H9 (cell line): Measurements from ENCODE around the gene INPP4A. TPM values are rescaled to one million over a fixed set of nuclear protein-coding genes. Genes with fewer than 3 reads are reported as not detected.
A peak's percentile ranks its signal among the peaks of the same experiment; 100 is the strongest.

ENCODE experiments used
- DNase-seq: peaks from one replicate; pipeline ENCODE4 v3.0.0-alpha.2; 2017
- H2AFZ ChIP-seq: one replicate; pipeline ENCODE4 v1.6.1; 2013; ENCODE audit warnings: mild to moderate bottlenecking, low read length, control low read depth, moderate library complexity
- H2AK5ac ChIP-seq: 2 replicates; pipeline ENCODE4 v1.6.1; 2013; ENCODE audit warnings: low read length, control low read depth, mixed read lengths; ENCODE audit not compliant: insufficient read length
- H2BK120ac ChIP-seq: one replicate; pipeline ENCODE4 v1.6.1; 2013; ENCODE audit warnings: low read depth, mild to moderate bottlenecking, low read length, control low read depth, inconsistent platforms; ENCODE audit not compliant: poor library complexity, severe bottlenecking
- H2BK12ac ChIP-seq: 2 replicates; pipeline ENCODE4 v1.6.1; 2013; ENCODE audit warnings: low read length, control low read depth, mixed read lengths, low read depth; ENCODE audit not compliant: insufficient read length
- H2BK15ac ChIP-seq: 2 replicates; pipeline ENCODE4 v1.6.1; 2013; ENCODE audit warnings: low read depth, low read length, control low read depth
- H2BK20ac ChIP-seq: one replicate; pipeline ENCODE4 v1.6.1; 2013; ENCODE audit warnings: low read depth, mild to moderate bottlenecking, low read length, control low read depth, inconsistent platforms; ENCODE audit not compliant: poor library complexity, severe bottlenecking
- H2BK5ac ChIP-seq: 2 replicates; pipeline ENCODE4 v1.6.1; 2013; ENCODE audit warnings: low read length, control low read depth, mixed read lengths; ENCODE audit not compliant: insufficient read length
- H3K14ac ChIP-seq: 2 replicates; pipeline ENCODE4 v1.6.1; 2013; ENCODE audit warnings: low read length, control low read depth; ENCODE audit not compliant: insufficient read depth
- H3K18ac ChIP-seq: 2 replicates; pipeline ENCODE4 v1.6.1; 2013; ENCODE audit warnings: low read depth, mild to moderate bottlenecking, mixed read lengths, low read length, control low read depth; ENCODE audit not compliant: insufficient read length
- H3K23ac ChIP-seq: 2 replicates; pipeline ENCODE4 v1.6.1; 2013; ENCODE audit warnings: low read length, control low read depth, mixed read lengths, low read depth; ENCODE audit not compliant: insufficient read length
- H3K23me2 ChIP-seq: 2 replicates; pipeline ENCODE4 v1.6.1; 2013; ENCODE audit warnings: low read depth, mild to moderate bottlenecking, mixed read lengths, low read length, control low read depth; ENCODE audit not compliant: insufficient read length, poor library complexity, severe bottlenecking
- H3K27ac ChIP-seq: 2 replicates; pipeline ENCODE4 v1.5.1; 2013; ENCODE audit warnings: low read length, control low read depth, mixed read lengths, low read depth; ENCODE audit not compliant: insufficient read length
- H3K27me3 ChIP-seq: 2 replicates; pipeline ENCODE4 v1.6.1; 2013; ENCODE audit warnings: low read length, control low read depth, inconsistent platforms; ENCODE audit not compliant: insufficient read depth
- H3K4ac ChIP-seq: 2 replicates; pipeline ENCODE4 v1.6.1; 2013; ENCODE audit warnings: low read depth, mild to moderate bottlenecking, control low read depth, inconsistent platforms, low read length, moderate library complexity
- H3K4me1 ChIP-seq: 2 replicates; pipeline ENCODE4 v1.6.1; 2013; ENCODE audit warnings: low read length, control low read depth, inconsistent platforms; ENCODE audit not compliant: insufficient read depth
- H3K4me2 ChIP-seq: 2 replicates; pipeline ENCODE4 v1.6.1; 2013; ENCODE audit warnings: low read length, control low read depth, mixed read lengths; ENCODE audit not compliant: insufficient read length, insufficient read depth
- H3K56ac ChIP-seq: 2 replicates; pipeline ENCODE4 v1.6.1; 2013; ENCODE audit warnings: low read depth, mild to moderate bottlenecking, mixed read lengths, low read length, control low read depth; ENCODE audit not compliant: insufficient read length
- H3K79me1 ChIP-seq: 2 replicates; pipeline ENCODE4 v1.6.1; 2013; ENCODE audit warnings: low read depth, mild to moderate bottlenecking, moderate library complexity, low read length, control low read depth, inconsistent platforms; ENCODE audit not compliant: insufficient read depth, poor library complexity, severe bottlenecking
- H3K79me2 ChIP-seq: 2 replicates; pipeline ENCODE4 v1.6.1; 2013; ENCODE audit warnings: low read length, control low read depth, inconsistent platforms; ENCODE audit not compliant: insufficient read depth
- H3K9ac ChIP-seq: 2 replicates; pipeline ENCODE4 v1.6.1; 2013; ENCODE audit warnings: low read length, control low read depth, mixed read lengths; ENCODE audit not compliant: insufficient read length; ENCODE audit errors: extremely low read depth
- H3K9me3 ChIP-seq: one replicate; pipeline ENCODE4 v1.6.1; 2013; ENCODE audit warnings: low read depth, low read length, inconsistent platforms; ENCODE audit not compliant: control insufficient read depth
- H3T11ph ChIP-seq: one replicate; pipeline ENCODE4 v1.6.1; 2013; ENCODE audit warnings: mild to moderate bottlenecking, low read length, control low read depth, inconsistent platforms
- H4K20me1 ChIP-seq: one replicate; pipeline ENCODE4 v1.6.1; 2013; ENCODE audit not compliant: control insufficient read depth, insufficient read length, insufficient read depth
- H4K5ac ChIP-seq: 2 replicates; pipeline ENCODE4 v1.6.1; 2013; ENCODE audit warnings: low read depth, mild to moderate bottlenecking, mixed read lengths, low read length, control low read depth; ENCODE audit not compliant: insufficient read length
- H4K8ac ChIP-seq: replicated peaks from 2 replicates; pipeline ENCODE4 v1.6.1; 2013; ENCODE audit warnings: low read length, control low read depth, mixed read lengths, low read depth; ENCODE audit not compliant: insufficient read length
- H4K91ac ChIP-seq: 2 replicates; pipeline ENCODE4 v1.6.1; 2013; ENCODE audit warnings: low read depth, mild to moderate bottlenecking, moderate library complexity, mixed read lengths, low read length, control low read depth; ENCODE audit not compliant: insufficient read length
- H3K27ac Mint-ChIP-seq, 3 experiments: 2 replicates in 2 of 3; 3 replicates in 1 of 3; pipeline ENCODE4 v1.8.0; 2020 to 2021; ENCODE audit warnings: mixed read lengths in 3 of 3, mild to moderate bottlenecking in 1 of 3, moderate library complexity in 1 of 3
- H3K27me3 Mint-ChIP-seq: 2 replicates; pipeline ENCODE4 v1.8.0; 2021; ENCODE audit warnings: low read depth, mild to moderate bottlenecking, moderate library complexity, mixed read lengths
- H3K36me3 Mint-ChIP-seq, 3 experiments: 2 replicates in 2 of 3; 3 replicates in 1 of 3; pipeline ENCODE4 v1.8.0; 2020 to 2021; ENCODE audit warnings: low read depth in 3 of 3, mixed read lengths in 3 of 3; ENCODE audit not compliant: insufficient read depth in 1 of 3
- H3K4me1 Mint-ChIP-seq, 2 experiments: 2 replicates each; pipeline ENCODE4 v1.8.0; 2020; ENCODE audit warnings: mixed read lengths in 2 of 2
- H3K4me3 Mint-ChIP-seq, 2 experiments: 2 replicates in 1 of 2; 3 replicates in 1 of 2; pipeline ENCODE4 v1.8.0; 2020 to 2021; ENCODE audit warnings: mild to moderate bottlenecking in 2 of 2, mixed read lengths in 2 of 2, moderate library complexity in 1 of 2
- H3K9me3 Mint-ChIP-seq, 2 experiments: 2 replicates in 1 of 2; 3 replicates in 1 of 2; pipeline ENCODE4 v1.8.0; 2020; ENCODE audit warnings: mild to moderate bottlenecking in 2 of 2, mixed read lengths in 2 of 2, moderate library complexity in 1 of 2
- WGBS: extraction: QIAGEN DNeasy Blood & Tissue Kit; methylation state at CpG from one replicate; pipeline ENCODE4 v1.1.7; 2013; ENCODE audit warnings: missing lambda C conversion rate, low lambda C conversion rate, mixed read lengths; ENCODE audit not compliant: insufficient read length; ENCODE audit errors: extremely low coverage; 5-methylcytosine and 5-hydroxymethylcytosine counted together
- total RNA-seq: library from RNA; stranded (reverse); gene quantifications from 2 replicates; pipeline ENCODE4 v1.2.1, GENCODE V29; 2021
- TF ChIP-seq, protein P1 (sequence below): fragments of 200-600 bp; sonication (generic); conservative IDR thresholded peaks from 3 replicates; pipeline ENCODE4 v1.8.0; 2021; ENCODE audit warnings: antibody characterized with exemption, mild to moderate bottlenecking

The INPP4A gene
- total RNA-seq, 1 experiment from 2014 or later, result 55.2 TPM

DNA sequence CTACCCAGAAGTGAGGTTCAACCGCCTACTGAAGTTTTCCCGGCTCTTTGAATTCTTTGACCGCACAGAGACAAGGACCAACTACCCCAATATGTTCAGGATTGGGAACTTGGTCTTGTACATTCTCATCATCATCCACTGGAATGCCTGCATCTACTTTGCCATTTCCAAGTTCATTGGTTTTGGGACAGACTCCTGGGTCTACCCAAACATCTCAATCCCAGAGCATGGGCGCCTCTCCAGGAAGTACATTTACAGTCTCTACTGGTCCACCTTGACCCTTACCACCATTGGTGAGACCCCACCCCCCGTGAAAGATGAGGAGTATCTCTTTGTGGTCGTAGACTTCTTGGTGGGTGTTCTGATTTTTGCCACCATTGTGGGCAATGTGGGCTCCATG is 48.7 kb upstream of the INPP4A start:
- no peak overlapping the region for H2BK20ac ChIP-seq
- no peak for DNase-seq
- H3K23ac ChIP-seq, result no peak overlapping the region
- no peak overlapping the region for H3K14ac ChIP-seq
- H4K8ac ChIP-seq, result no peak overlapping the region
- H2AK5ac ChIP-seq, result no peak overlapping the region
- H3K56ac ChIP-seq, result no peak overlapping the region
- no peaks in the 10 kb centered on the region for H3K4me1 ChIP-seq
- H3K9me3 ChIP-seq, result no peaks in the 10 kb centered on the region
- Mint-ChIP-seq H3K4me3 (no peak overlapping the region), H3K36me3 (no peaks in the 10 kb centered on the region; a peak in 2 of 7 replicates), H3K4me1 (peaks cover 9 to 10% of the 10 kb centered on the region in 2 experiments), H3K27ac (peak overlapping the region in 1 of 3 experiments; percentile 69; a peak in 1 of 7 replicates), H3K27me3 (peaks cover 10% of the 10 kb centered on the region), H3K9me3 (peaks cover 1 to 6% of the 10 kb centered on the region in 2 experiments; a peak in 3 of 5 replicates)
- no peak overlapping the region for H2BK15ac ChIP-seq
- no peak overlapping the region for H2BK5ac ChIP-seq
- no CpG with 5 or more reads among the region's 6 CpGs for WGBS
- no peak overlapping the region for H3K27ac ChIP-seq
- no peaks in the 10 kb centered on the region for H3K27me3 ChIP-seq
- TF ChIP-seq, protein P1, sequence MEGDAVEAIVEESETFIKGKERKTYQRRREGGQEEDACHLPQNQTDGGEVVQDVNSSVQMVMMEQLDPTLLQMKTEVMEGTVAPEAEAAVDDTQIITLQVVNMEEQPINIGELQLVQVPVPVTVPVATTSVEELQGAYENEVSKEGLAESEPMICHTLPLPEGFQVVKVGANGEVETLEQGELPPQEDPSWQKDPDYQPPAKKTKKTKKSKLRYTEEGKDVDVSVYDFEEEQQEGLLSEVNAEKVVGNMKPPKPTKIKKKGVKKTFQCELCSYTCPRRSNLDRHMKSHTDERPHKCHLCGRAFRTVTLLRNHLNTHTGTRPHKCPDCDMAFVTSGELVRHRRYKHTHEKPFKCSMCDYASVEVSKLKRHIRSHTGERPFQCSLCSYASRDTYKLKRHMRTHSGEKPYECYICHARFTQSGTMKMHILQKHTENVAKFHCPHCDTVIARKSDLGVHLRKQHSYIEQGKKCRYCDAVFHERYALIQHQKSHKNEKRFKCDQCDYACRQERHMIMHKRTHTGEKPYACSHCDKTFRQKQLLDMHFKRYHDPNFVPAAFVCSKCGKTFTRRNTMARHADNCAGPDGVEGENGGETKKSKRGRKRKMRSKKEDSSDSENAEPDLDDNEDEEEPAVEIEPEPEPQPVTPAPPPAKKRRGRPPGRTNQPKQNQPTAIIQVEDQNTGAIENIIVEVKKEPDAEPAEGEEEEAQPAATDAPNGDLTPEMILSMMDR, result no peak
- H3K18ac ChIP-seq, result no peak overlapping the region
- H3K4ac ChIP-seq, result no peak overlapping the region
- H4K20me1 ChIP-seq, result no peaks in the 10 kb centered on the region
- no peak overlapping the region for H4K91ac ChIP-seq
- no peak overlapping the region for H3K4me2 ChIP-seq
- H3K9ac ChIP-seq, result no peak overlapping the region
- H4K5ac ChIP-seq, result no peak overlapping the region
- H2AFZ ChIP-seq, result no peak overlapping the region
- H3K23me2 ChIP-seq, result no peaks in the 10 kb centered on the region
- no peak overlapping the region for H2BK120ac ChIP-seq
- no peaks in the 10 kb centered on the region for H3K79me1 ChIP-seq
- H2BK12ac ChIP-seq, result no peak overlapping the region
- H3T11ph ChIP-seq, result no peak overlapping the region
- no peaks in the 10 kb centered on the region for H3K79me2 ChIP-seq
